ENCODE data around the gene ZNF439.
"Not testable (repeated sequence)": the region's sequence is repeated elsewhere in the genome, so short reads cannot be mapped to it uniquely, and the experiment has no call there.

The ZNF439 gene

GRCh38 chr19:11847615-11848014, 911 bp upstream of the ZNF439 start:
- H3K27ac ChIP-seq (ENCODE audit: insufficient read depth in 1 of 2, low read depth in 1 of 2, low read length in 2 of 2, poor library complexity in 1 of 2, severe bottlenecking in 2 of 2); POLR2A ChIA-PET; DNase-seq; H3K27me3 ChIP-seq (replicated peaks in 2 of 5; ENCODE audit: control insufficient read depth in 4 of 5, insufficient read depth in 5 of 5, low read length in 4 of 5): not testable (repeated sequence)
- peaks cover 0 to 25% (median 13%) of the 10 kb centered on the region in 4 experiments for H3K4me1 ChIP-seq (ENCODE audit: control extremely low read depth in 1 of 4, control insufficient read depth in 4 of 4, insufficient read depth in 4 of 4, low read length in 3 of 4)
- CTCF ChIA-PET: interaction anchor here (0.8 to 2.2 kb wide), 4 partner anchors 9 to 50 kb away, joined by 3 to 8 read pairs (median 4); partner anchors contain the start of gene ZNF491
- WGBS (ENCODE audit: insufficient coverage): 79% methylated on average over 3 of the region's 6 CpGs
- peak overlapping the region in 1 of 7 experiments; percentile 87 for H3K4me3 ChIP-seq (ENCODE audit: control insufficient read depth in 1 of 7, extremely low read depth in 1 of 7, insufficient read depth in 4 of 7, low read depth in 2 of 7, low read length in 6 of 7)
- H3K9me3 ChIP-seq (ENCODE audit: control extremely low read depth in 1 of 5, control insufficient read depth in 4 of 5, insufficient read depth in 2 of 5, low read depth in 1 of 5, low read length in 4 of 5): peaks cover 0 to 23% (median 19%) of the 10 kb centered on the region in 5 experiments
- H3K36me3 ChIP-seq (ENCODE audit: control insufficient read depth in 4 of 4, insufficient read depth in 4 of 4, low read length in 3 of 4): peaks cover 3 to 21% (median 10%) of the 10 kb centered on the region in 4 experiments

- CTCF ChIA-PET: interaction anchor here (1.0 to 2.2 kb wide), 3 partner anchors 33 to 50 kb away, joined by 3 to 8 read pairs (median 4); partner anchors contain the start of gene ZNF491
- POLR2A ChIA-PET: no interaction called here
- peaks cover 0 to 27% (median 24%) of the 10 kb centered on the region in 5 experiments for H3K9me3 ChIP-seq (ENCODE audit: control extremely low read depth in 1 of 5, control insufficient read depth in 4 of 5, insufficient read depth in 2 of 5, low read depth in 1 of 5, low read length in 4 of 5)
- 46% methylated on average over 7 of the region's 11 CpGs for WGBS (ENCODE audit: insufficient coverage)
- peak overlapping the region in 1 of 2 experiments; percentile 88 for H3K27ac ChIP-seq (ENCODE audit: insufficient read depth in 1 of 2, low read depth in 1 of 2, low read length in 2 of 2, poor library complexity in 1 of 2, severe bottlenecking in 2 of 2)
- peaks cover 0 to 25% (median 13%) of the 10 kb centered on the region in 4 experiments for H3K4me1 ChIP-seq (ENCODE audit: control extremely low read depth in 1 of 4, control insufficient read depth in 4 of 4, insufficient read depth in 4 of 4, low read length in 3 of 4)
- H3K36me3 ChIP-seq (ENCODE audit: control insufficient read depth in 4 of 4, insufficient read depth in 4 of 4, low read length in 3 of 4): peaks cover 3 to 26% (median 12%) of the 10 kb centered on the region in 4 experiments
- no peak for DNase-seq
- H3K27me3 ChIP-seq (replicated peaks in 2 of 5; ENCODE audit: control insufficient read depth in 4 of 5, insufficient read depth in 5 of 5, low read length in 4 of 5): no peaks in the 10 kb centered on the region
- peak overlapping the region; percentile 40 to 87 (median 74) for H3K4me3 ChIP-seq (ENCODE audit: control insufficient read depth in 1 of 7, extremely low read depth in 1 of 7, insufficient read depth in 4 of 7, low read depth in 2 of 7, low read length in 6 of 7)
Observed at GRCh38 chr19:11848200-11848593, 329 bp upstream of the ZNF439 start.

GRCh38 chr19:11850289-11850688, 1.8 kb downstream of the ZNF439 start:
- H3K27me3 ChIP-seq (replicated peaks in 2 of 5; ENCODE audit: control insufficient read depth in 4 of 5, insufficient read depth in 5 of 5, low read length in 4 of 5); POLR2A ChIA-PET; DNase-seq; CTCF ChIA-PET: not testable (repeated sequence)
- peak overlapping the region in 4 of 7 experiments; percentile 34 to 87 (median 78) for H3K4me3 ChIP-seq (ENCODE audit: control insufficient read depth in 1 of 7, extremely low read depth in 1 of 7, insufficient read depth in 4 of 7, low read depth in 2 of 7, low read length in 6 of 7)
- H3K36me3 ChIP-seq (ENCODE audit: control insufficient read depth in 4 of 4, insufficient read depth in 4 of 4, low read length in 3 of 4): peaks cover 10 to 47% (median 27%) of the 10 kb centered on the region in 4 experiments
- 100% methylated on average over 1 of the region's 4 CpGs for WGBS (ENCODE audit: insufficient coverage)
- peaks cover under 1 to 44% (median 39%) of the 10 kb centered on the region in 5 experiments for H3K9me3 ChIP-seq (ENCODE audit: control extremely low read depth in 1 of 5, control insufficient read depth in 4 of 5, insufficient read depth in 2 of 5, low read depth in 1 of 5, low read length in 4 of 5)
- H3K4me1 ChIP-seq (ENCODE audit: control extremely low read depth in 1 of 4, control insufficient read depth in 4 of 4, insufficient read depth in 4 of 4, low read length in 3 of 4): peaks cover 0 to 25% (median 13%) of the 10 kb centered on the region in 4 experiments
- H3K27ac ChIP-seq (ENCODE audit: insufficient read depth in 1 of 2, low read depth in 1 of 2, low read length in 2 of 2, poor library complexity in 1 of 2, severe bottlenecking in 2 of 2): peak overlapping the region in 1 of 2 experiments; percentile 88

GRCh38 chr19:11853358-11853757, 4.8 kb downstream of the ZNF439 start:
- no peak for DNase-seq
- Histone ChIP-seq H3K36me3 (ENCODE audit: control insufficient read depth in 4 of 4, insufficient read depth in 4 of 4, low read length in 3 of 4) (peaks cover 14 to 75% (median 44%) of the 10 kb centered on the region in 4 experiments), H3K4me3 (ENCODE audit: control insufficient read depth in 1 of 7, extremely low read depth in 1 of 7, insufficient read depth in 4 of 7, low read depth in 2 of 7, low read length in 6 of 7) (no peak overlapping the region), H3K27me3 (replicated peaks in 2 of 5; ENCODE audit: control insufficient read depth in 4 of 5, insufficient read depth in 5 of 5, low read length in 4 of 5) (no peaks in the 10 kb centered on the region), H3K4me1 (ENCODE audit: control extremely low read depth in 1 of 4, control insufficient read depth in 4 of 4, insufficient read depth in 4 of 4, low read length in 3 of 4) (peaks cover 0 to 18% (median 6%) of the 10 kb centered on the region in 4 experiments), H3K9me3 (ENCODE audit: control extremely low read depth in 1 of 5, control insufficient read depth in 4 of 5, insufficient read depth in 2 of 5, low read depth in 1 of 5, low read length in 4 of 5) (peaks cover 10 to 73% (median 59%) of the 10 kb centered on the region in 5 experiments), H3K27ac (ENCODE audit: insufficient read depth in 1 of 2, low read depth in 1 of 2, low read length in 2 of 2, poor library complexity in 1 of 2, severe bottlenecking in 2 of 2) (no peak overlapping the region)
- WGBS (ENCODE audit: insufficient coverage): 50% methylated on average over 2 of the region's 3 CpGs
- ChIA-PET POLR2A (no interaction called here), CTCF (interaction anchor here (0.9 kb wide), 1 partner anchor 41 kb away, joined by 3 read pairs; no protein-coding TSS in a partner anchor)

DNA sequence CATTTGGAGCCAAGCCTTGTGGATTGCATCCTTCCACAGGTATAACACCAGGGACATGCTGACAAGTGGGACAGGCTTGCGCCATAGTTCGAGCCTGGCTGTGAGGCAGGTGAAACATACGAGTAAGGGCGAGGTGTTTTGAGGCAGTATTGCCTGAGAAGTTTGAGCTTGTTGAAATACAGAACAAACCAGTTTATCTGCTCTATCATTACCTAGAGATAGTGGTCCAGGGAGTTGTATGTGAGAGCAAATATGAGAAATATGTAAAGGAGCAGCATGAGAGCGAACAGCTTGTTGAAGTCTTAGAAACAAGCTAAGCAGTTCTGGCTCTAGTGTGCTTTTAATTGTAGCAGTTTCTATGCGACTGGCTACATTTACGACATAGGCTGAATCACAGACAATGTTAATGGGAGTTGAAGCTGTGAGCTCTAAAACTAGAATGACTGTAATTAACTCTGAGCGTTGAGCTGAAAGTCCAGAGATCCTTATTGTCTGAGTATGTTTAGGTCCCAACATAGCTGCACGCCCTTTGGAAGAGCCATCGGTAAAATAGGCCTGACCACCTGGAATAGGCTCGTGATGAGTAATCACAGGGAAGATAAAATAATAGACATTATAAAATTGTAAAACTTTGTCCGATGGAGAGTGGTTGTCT, 8.2 kb downstream of the ZNF439 start:
- Histone ChIP-seq H3K9me3 (ENCODE audit: control extremely low read depth in 1 of 5, control insufficient read depth in 4 of 5, insufficient read depth in 2 of 5, low read depth in 1 of 5, low read length in 4 of 5) (peaks cover 13 to 95% (median 79%) of the 10 kb centered on the region in 5 experiments), H3K27me3 (replicated peaks in 2 of 5; ENCODE audit: control insufficient read depth in 4 of 5, insufficient read depth in 5 of 5, low read length in 4 of 5) (no peaks in the 10 kb centered on the region), H3K36me3 (ENCODE audit: control insufficient read depth in 4 of 4, insufficient read depth in 4 of 4, low read length in 3 of 4) (peaks cover 11 to 95% (median 51%) of the 10 kb centered on the region in 4 experiments), H3K4me1 (ENCODE audit: control extremely low read depth in 1 of 4, control insufficient read depth in 4 of 4, insufficient read depth in 4 of 4, low read length in 3 of 4) (no peaks in the 10 kb centered on the region), H3K4me3 (ENCODE audit: control insufficient read depth in 1 of 7, extremely low read depth in 1 of 7, insufficient read depth in 4 of 7, low read depth in 2 of 7, low read length in 6 of 7) (no peak overlapping the region), H3K27ac (ENCODE audit: insufficient read depth in 1 of 2, low read depth in 1 of 2, low read length in 2 of 2, poor library complexity in 1 of 2, severe bottlenecking in 2 of 2) (no peak overlapping the region)
- 94% methylated on average over 6 of the region's 12 CpGs for WGBS (ENCODE audit: insufficient coverage)
- ChIA-PET CTCF (interaction anchor here (0.8 kb wide), 1 partner anchor 13 kb away, joined by 3 read pairs; no protein-coding TSS in a partner anchor), POLR2A (no interaction called here)
- no peak for DNase-seq

GRCh38 chr19:11860721-11861120, 12.2 kb downstream of the ZNF439 start:
- Histone ChIP-seq H3K27ac (ENCODE audit: insufficient read depth in 1 of 2, low read depth in 1 of 2, low read length in 2 of 2, poor library complexity in 1 of 2, severe bottlenecking in 2 of 2) (no peak overlapping the region), H3K4me1 (ENCODE audit: control extremely low read depth in 1 of 4, control insufficient read depth in 4 of 4, insufficient read depth in 4 of 4, low read length in 3 of 4) (no peaks in the 10 kb centered on the region), H3K4me3 (ENCODE audit: control insufficient read depth in 1 of 7, extremely low read depth in 1 of 7, insufficient read depth in 4 of 7, low read depth in 2 of 7, low read length in 6 of 7) (peak overlapping the region in 1 of 7 experiments; percentile 3), H3K9me3 (ENCODE audit: control extremely low read depth in 1 of 5, control insufficient read depth in 4 of 5, insufficient read depth in 2 of 5, low read depth in 1 of 5, low read length in 4 of 5) (peaks cover 14 to 94% (median 84%) of the 10 kb centered on the region in 5 experiments), H3K36me3 (ENCODE audit: control insufficient read depth in 4 of 4, insufficient read depth in 4 of 4, low read length in 3 of 4) (peaks cover 13 to 91% (median 38%) of the 10 kb centered on the region in 4 experiments), H3K27me3 (replicated peaks in 2 of 5; ENCODE audit: control insufficient read depth in 4 of 5, insufficient read depth in 5 of 5, low read length in 4 of 5) (no peaks in the 10 kb centered on the region)
- WGBS (ENCODE audit: insufficient coverage): 98% methylated on average over 6 of the region's 7 CpGs
- DNase-seq: no peak
- ChIA-PET CTCF (no interaction called here), POLR2A (no interaction called here)

DNA sequence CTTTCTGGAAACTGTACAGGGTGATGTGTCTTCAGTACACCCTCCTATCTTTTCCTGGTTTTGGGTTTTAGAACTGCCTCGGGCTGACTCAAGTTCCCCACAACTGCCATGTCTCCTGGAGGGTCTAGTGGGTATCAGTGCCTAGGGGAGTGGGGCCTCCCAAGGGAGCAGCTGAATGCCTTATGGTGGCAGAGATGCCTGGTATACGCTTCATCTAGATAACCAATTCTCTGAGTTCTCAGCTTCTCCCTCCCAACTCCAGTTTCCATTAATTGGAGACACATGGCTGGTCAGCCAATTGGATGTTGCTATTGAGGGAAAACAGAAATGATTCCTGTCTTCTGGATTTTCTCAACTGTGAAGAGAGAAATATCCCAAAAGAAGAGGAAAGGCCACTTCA, 12.8 kb downstream of the ZNF439 start:
- POLR2A ChIA-PET: no interaction called here
- Histone ChIP-seq H3K4me3 (ENCODE audit: control insufficient read depth in 1 of 7, extremely low read depth in 1 of 7, insufficient read depth in 4 of 7, low read depth in 2 of 7, low read length in 6 of 7) (peak overlapping the region in 1 of 7 experiments; percentile 4), H3K36me3 (ENCODE audit: control insufficient read depth in 4 of 4, insufficient read depth in 4 of 4, low read length in 3 of 4) (peaks cover 18 to 91% (median 40%) of the 10 kb centered on the region in 4 experiments), H3K27me3 (replicated peaks in 2 of 5; ENCODE audit: control insufficient read depth in 4 of 5, insufficient read depth in 5 of 5, low read length in 4 of 5) (no peaks in the 10 kb centered on the region), H3K9me3 (ENCODE audit: control extremely low read depth in 1 of 5, control insufficient read depth in 4 of 5, insufficient read depth in 2 of 5, low read depth in 1 of 5, low read length in 4 of 5) (peaks cover 14 to 94% (median 84%) of the 10 kb centered on the region in 5 experiments), H3K4me1 (ENCODE audit: control extremely low read depth in 1 of 4, control insufficient read depth in 4 of 4, insufficient read depth in 4 of 4, low read length in 3 of 4) (no peaks in the 10 kb centered on the region), H3K27ac (ENCODE audit: insufficient read depth in 1 of 2, low read depth in 1 of 2, low read length in 2 of 2, poor library complexity in 1 of 2, severe bottlenecking in 2 of 2) (no peak overlapping the region)
- WGBS (ENCODE audit: insufficient coverage): 100% methylated on average over 1 of the region's 2 CpGs
- DNase-seq: no peak
- CTCF ChIA-PET: no interaction called here

Measured in common myeloid progenitor, CD34-positive (primary cell).